ENCODE data around the gene GATB.

GATB gene

DNA sequence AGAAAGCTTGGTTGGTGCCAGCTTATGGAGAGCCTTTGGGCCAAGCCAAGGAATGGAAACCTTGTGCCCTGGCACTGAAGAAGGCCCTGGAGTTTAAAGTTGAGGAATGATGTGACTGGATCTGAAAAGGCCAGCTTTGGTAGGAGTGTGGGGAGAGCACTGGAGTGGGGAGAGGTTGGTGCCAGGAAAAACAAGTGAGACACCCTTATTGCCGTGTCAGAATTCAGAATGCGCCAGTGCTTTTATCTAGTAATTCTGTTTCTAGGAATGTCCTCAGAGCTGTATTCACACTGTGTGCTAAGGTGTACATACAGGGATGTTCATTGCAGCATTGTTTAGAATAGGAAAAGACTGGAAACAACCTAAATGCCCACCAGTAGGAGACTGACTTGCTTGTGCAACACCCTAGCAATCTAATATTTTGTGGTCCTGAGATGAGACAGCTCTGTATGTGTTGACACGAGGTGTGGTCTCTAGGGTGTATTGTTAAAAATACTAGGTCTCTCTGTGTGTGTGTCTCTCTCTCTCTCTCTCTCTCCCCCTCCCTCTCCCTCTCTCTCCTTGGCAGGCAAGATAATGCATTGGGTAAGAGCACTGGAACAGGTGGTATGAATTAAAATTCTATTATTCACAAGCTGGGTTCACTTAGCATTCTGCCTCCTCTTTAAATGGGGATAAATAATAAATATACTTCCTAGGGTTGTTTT, 107.8 kb downstream of the GATB start:
- TF ChIP-seq, protein P1, sequence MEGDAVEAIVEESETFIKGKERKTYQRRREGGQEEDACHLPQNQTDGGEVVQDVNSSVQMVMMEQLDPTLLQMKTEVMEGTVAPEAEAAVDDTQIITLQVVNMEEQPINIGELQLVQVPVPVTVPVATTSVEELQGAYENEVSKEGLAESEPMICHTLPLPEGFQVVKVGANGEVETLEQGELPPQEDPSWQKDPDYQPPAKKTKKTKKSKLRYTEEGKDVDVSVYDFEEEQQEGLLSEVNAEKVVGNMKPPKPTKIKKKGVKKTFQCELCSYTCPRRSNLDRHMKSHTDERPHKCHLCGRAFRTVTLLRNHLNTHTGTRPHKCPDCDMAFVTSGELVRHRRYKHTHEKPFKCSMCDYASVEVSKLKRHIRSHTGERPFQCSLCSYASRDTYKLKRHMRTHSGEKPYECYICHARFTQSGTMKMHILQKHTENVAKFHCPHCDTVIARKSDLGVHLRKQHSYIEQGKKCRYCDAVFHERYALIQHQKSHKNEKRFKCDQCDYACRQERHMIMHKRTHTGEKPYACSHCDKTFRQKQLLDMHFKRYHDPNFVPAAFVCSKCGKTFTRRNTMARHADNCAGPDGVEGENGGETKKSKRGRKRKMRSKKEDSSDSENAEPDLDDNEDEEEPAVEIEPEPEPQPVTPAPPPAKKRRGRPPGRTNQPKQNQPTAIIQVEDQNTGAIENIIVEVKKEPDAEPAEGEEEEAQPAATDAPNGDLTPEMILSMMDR (IDR thresholded peaks at IDR 0.05; ENCODE audit: insufficient read depth, low read length, poor library complexity, severe bottlenecking): no peak
- no peak for DNase-seq (ENCODE audit: extremely low read depth, insufficient read length)
- Histone ChIP-seq H3K27me3 (replicated peaks; ENCODE audit: control insufficient read depth, insufficient read depth, low read length) (no peaks in the 10 kb centered on the region), H3K36me3 (ENCODE audit: control insufficient read depth, insufficient read depth, low read length) (no peaks in the 10 kb centered on the region), H3K4me3 (replicated peaks; ENCODE audit: low read depth, low read length) (no peak overlapping the region)

DNA sequence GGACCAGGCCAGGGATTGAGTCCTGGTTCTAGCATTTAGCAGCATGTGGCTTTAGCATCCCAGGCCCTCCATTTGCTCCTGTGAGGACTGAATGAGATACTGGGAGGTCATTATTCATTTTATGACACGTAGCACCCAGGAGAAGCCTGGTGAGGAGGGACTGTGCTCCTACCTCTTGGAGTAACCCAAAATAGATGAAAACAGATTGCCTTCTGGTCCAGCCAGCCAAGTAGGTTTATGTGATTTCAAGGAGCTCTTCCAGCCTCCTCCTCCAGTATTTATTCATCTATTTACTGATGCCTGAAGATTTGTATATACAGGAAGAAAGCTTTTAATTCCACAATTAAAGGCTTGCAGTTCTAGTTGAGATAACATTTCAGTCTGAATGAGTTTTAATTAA, 109.3 kb downstream of the GATB start:
- no peaks in the 10 kb centered on the region; the same call in 1 of the 2 replicates for H3K27me3 ChIP-seq (replicated peaks; ENCODE audit: control insufficient read depth, insufficient read depth, low read length)
- TF ChIP-seq, protein P1 (IDR thresholded peaks at IDR 0.05; ENCODE audit: insufficient read depth, low read length, poor library complexity, severe bottlenecking): no peak
- H3K4me3 ChIP-seq (replicated peaks; ENCODE audit: low read depth, low read length): no peak overlapping the region
- DNase-seq (ENCODE audit: extremely low read depth, insufficient read length): no peak
- no peaks in the 10 kb centered on the region for H3K36me3 ChIP-seq (ENCODE audit: control insufficient read depth, insufficient read depth, low read length)

GRCh38 chr4:151649479-151649878, 111.3 kb downstream of the GATB start:
- Histone ChIP-seq H3K36me3 (ENCODE audit: control insufficient read depth, insufficient read depth, low read length) (no peaks in the 10 kb centered on the region), H3K27me3 (replicated peaks; ENCODE audit: control insufficient read depth, insufficient read depth, low read length) (no peaks in the 10 kb centered on the region; the same call in none of the 2 replicates), H3K4me3 (replicated peaks; ENCODE audit: low read depth, low read length) (no peak overlapping the region)
- TF ChIP-seq, protein P1 (IDR thresholded peaks at IDR 0.05; ENCODE audit: insufficient read depth, low read length, poor library complexity, severe bottlenecking): no peak
- DNase-seq (ENCODE audit: extremely low read depth, insufficient read length): no peak

DNA sequence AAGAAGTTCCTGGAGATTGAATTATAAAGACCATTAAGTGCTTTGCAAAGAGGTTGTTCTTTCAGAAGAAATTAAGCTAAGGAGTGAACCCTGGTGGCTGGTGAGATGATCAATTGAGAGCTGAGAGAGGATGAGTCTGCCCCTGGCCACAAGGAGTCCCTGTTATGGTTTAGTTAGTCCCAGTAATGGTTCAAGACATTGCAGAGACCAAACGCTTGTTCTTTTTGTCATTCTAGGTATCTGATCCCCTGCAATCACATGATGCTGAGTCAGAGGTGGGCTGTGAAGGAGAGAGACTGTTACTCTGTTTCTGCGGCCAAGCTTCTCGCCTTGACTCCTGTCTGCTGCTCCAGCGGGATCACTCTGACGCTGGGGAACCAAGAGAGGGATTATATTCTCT, 114.5 kb downstream of the GATB start:
- Histone ChIP-seq H3K4me3 (replicated peaks; ENCODE audit: low read depth, low read length) (no peak overlapping the region), H3K36me3 (ENCODE audit: control insufficient read depth, insufficient read depth, low read length) (no peaks in the 10 kb centered on the region), H3K27me3 (replicated peaks; ENCODE audit: control insufficient read depth, insufficient read depth, low read length) (no peaks in the 10 kb centered on the region; the same call in none of the 2 replicates)
- no peak for DNase-seq (ENCODE audit: extremely low read depth, insufficient read length)
- TF ChIP-seq, protein P1 (IDR thresholded peaks at IDR 0.05; ENCODE audit: insufficient read depth, low read length, poor library complexity, severe bottlenecking): no peak

DNA sequence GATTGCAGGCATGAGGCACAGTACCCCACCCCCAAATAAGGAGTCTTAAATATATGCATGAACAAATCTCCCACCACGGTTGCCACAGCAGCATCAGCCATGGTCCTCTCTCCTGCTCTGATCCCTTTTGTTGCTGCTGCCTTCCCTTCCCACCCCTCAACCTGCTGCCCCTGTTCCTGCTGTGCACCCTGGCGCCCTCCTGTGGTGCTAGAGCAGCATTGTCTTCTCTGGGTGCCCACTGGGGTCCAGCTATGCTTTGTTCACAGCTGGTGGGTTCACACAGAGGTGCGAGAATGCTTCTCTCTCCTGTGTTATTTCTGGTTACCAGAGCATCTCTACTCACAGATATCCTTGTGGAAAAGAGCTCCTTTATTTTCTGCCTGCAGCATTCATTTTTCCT, 116.2 kb downstream of the GATB start:
- TF ChIP-seq, protein P1 (IDR thresholded peaks at IDR 0.05; ENCODE audit: insufficient read depth, low read length, poor library complexity, severe bottlenecking): peak; percentile 41
- no peak for DNase-seq (ENCODE audit: extremely low read depth, insufficient read length)
- Histone ChIP-seq H3K27me3 (replicated peaks; ENCODE audit: control insufficient read depth, insufficient read depth, low read length) (no peaks in the 10 kb centered on the region; the same call in none of the 2 replicates), H3K36me3 (ENCODE audit: control insufficient read depth, insufficient read depth, low read length) (no peaks in the 10 kb centered on the region), H3K4me3 (replicated peaks; ENCODE audit: low read depth, low read length) (no peak overlapping the region)
